ENCODE measurements around the gene ACY1.

Gene ACY1

DNA sequence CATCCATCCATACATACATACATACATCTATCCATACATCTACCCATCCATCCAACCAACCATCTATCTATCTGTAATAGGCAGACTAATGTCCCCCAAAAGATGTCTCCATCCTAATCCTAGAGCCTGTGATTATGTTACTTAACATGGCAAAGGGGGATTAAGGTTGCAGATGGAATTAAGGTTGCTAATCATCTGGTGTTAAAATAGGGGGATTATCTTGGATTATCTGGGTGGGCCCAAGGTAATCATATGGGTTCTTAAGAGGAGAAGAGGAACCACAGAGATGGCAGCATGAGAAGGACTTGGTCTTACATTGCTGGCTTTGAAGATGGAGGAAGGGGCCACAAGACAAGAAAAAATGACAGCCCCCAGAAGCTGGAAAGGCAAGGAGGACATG, 27.1 kb downstream of the ACY1 start:
- DNase-seq: no peak

DNA sequence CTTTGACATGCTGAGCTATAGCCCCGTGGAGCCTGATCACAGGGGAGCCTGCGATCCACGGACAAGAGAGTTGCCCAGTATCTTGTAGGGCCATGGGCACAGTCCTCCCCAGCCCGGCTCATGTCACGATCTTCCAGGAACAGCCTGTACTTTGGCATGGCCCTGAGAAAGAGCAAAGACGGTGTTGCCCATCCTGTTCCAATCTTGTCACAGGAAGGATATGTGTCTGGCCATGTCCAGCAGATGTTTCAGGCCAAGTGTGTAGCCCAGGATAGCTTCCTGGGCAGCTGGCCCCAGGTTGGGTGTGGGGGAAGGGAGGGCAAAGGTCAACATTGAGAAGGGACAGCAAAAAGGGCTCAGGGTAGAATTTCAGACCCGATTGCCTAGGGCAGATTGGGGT, 29.4 kb downstream of the ACY1 start:
- DNase-seq: no peak

DNA sequence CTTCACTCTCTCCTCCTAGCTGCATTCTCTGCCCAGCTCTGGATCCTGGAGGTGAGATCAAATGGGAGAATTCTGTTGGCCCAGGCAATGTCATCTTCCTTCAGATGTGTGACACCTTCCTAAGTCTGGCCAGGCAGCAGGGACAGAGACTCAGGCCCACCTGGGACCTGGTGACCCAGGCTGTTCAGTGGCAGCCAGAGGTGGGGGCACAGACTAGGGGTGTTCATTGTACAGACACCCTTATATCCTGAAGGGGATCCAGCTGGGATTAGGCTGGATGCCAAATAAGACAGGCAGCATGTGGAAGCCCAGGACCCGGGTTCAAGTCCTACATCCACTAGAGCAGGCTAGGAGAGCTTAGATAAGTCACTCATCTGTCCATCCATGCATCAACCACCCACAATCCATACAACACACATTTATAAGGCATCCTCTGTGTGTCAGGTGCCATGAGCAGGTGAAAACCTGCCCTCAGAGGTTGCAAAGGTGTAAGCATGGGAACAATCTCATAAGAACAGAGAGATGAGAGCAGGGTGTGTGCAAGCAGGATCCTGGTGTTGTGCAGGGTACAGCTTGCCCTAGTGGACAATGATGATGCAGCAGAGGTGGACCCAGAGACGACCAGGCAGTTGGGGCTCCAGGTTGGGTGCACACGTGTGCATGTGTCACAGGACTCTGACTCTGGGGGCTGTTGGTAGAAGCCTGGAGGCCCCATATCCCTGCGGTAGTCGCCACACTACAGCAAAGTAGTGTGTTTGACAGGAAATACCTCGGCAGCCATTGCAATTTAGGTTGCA, 30.7 kb downstream of the ACY1 start:
- DNase-seq: no peak

DNA sequence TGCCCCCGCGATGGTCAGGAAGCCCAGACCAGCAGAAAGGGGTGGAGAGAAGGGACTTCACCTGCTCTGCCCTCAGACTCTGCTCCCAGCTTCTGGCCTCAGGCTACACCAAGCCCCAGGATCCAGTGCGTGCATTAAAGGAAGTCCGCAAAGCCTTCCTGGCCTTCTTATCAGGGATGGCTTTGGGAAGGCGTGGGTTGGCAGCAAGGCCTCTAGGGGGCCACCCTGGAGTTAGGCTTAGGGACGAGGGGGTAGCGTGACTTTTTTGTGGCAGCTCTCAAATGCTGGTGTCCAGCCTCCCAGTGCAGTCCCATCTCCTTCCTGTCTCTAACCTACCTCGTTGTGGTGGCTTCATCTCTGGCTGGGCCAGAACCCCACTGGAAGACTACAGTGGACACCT, 31.3 kb downstream of the ACY1 start:
- no peak for DNase-seq

DNA sequence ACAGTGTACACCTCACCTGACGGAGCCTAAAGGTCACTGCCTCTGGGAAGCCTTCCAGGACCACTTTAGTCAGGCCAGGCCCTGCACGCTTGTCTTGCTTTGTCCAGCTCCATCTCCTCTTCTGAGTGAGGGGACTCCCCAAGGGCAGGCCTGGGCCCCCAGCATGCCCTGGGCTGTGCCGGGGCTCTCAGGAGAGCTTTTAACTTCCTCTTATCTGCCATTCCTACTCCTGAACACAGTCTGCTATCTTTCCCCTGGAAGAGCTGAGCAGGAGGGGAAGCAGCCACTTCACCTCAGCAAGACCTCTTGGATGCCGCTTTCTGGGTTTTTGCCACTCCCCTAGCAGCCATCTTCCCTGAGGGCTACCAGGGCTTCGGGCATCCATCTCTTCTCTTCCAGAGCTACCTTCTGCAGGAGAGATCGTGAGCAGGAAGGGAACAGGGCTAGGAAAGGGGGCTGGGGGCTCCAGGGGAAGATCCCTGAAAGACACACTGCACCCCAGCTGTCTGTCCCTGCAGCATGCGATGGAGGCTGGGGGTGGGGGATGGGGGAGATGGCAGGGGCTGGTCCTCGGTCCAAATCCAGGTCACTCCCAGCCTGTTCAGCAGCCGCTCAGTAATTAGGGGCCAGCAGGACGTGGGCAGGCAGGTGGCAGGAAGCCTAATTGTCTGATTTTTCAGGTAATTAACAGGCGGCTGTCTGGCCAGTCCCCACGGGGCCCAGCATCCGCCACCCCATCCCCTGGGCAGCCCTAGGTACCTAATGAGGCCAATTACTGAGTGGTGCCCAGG, 32.3 kb downstream of the ACY1 start:
- DNase-seq: no peak

DNA sequence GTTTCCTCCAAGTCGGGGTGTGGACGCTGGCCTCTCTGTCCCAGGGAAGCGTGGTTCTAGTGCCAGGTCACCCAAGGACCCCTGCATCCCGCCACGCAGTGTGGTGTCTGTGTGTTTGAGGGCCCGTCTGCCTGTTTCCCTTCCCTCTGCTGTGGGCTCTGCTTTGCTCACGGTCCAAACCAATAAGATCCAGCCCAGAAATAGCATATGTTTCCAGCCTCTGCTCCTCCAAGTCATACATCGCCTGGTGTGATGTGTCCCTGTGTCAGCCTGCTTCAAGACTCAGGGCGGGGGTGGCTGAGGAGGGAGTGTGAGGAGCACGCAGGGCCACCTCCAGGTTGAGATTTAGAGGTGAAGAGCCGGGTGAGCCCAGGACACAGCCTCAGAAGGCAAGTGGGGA, 34.3 kb downstream of the ACY1 start:
- no peak for DNase-seq

DNA sequence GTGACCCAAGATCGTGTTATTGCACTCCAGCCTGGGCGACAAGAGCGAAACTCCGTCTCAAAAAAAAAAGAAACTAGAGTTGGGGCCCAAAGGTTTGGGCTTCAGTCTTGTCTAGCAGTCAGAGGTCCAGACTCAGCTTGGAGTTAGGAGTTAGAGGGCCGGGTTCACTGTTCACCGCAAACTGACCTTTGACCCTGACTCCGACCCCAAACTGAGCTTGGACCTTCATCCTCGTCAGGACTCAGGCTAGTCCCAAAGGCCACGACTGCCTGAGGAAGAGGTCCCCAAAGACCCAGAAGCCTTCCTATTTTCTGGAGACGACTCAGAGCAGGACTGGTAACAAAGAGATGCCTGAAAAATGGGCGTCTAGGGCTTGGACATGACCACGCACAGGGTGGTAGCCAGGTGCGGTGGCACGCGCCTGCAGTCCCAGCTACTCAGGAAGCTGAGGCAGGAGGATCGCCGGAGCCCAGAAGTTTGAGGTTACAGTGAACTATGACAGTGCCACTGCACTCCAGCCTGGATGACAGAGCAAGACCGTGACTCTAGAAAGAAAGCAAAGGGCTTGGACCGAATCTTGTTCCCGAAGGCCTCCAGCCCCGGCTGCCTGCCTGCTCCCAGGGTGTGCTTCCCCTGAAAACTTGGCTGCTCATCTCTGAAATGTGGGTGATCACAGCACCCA, 35.1 kb downstream of the ACY1 start:
- DNase-seq: no peak

DNA sequence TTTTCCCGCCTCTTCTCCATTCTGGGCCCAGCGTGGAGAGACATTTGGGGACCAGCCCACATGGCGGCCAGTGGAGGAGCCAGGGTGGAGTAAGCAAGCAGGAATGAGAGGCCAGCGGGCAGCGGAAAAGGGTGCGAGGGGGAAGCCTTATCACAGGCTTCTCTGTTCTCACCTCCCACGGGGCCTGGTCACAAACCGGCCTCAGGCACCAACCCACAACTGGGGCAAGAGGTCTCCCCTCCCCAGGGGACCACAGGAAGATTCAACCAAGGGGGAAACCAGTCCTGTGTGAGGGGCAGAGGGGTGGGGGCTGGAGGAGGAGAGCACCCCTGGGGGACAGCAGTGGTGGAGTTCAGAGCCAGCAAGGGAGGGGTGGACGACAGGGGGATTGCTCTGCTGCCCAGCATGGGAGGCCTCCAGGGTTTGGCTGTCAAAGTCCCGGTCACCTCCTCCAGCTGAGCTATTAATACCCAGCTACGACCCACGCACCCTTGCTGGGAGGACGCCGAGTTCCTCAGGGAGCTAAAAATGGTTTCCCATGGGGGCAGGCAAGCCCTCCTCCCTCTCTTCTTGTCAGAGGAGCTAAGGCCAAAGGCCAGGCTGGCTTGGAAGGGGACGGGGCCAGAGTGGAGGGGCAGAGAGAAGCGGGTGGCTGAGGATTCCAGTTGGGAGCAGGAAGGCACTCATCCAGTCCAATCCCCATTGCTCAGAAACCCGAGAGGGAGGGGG, 36.2 kb downstream of the ACY1 start:
- DNase-seq: no peak

DNA sequence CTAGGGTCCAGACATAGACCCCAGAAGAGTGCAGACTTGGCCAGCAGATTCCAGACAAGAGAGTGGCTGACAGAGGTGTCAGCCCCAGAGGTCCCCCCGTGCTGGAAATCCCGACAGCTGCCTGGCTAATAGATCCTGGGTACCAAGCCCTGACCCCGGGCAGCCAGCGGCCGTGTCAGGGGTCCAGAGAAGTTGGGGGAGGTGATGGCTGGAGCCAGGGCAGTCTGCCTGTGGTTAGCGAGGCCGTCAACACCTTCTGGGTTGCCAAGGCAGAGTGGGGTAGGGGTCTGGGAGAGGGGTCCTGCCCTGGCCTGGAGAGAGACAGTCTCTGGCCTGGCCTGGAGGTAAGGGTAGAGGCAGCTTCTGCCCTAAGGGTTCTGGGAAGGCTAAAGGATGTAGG, 37.5 kb downstream of the ACY1 start:
- DNase-seq: no peak

DNA sequence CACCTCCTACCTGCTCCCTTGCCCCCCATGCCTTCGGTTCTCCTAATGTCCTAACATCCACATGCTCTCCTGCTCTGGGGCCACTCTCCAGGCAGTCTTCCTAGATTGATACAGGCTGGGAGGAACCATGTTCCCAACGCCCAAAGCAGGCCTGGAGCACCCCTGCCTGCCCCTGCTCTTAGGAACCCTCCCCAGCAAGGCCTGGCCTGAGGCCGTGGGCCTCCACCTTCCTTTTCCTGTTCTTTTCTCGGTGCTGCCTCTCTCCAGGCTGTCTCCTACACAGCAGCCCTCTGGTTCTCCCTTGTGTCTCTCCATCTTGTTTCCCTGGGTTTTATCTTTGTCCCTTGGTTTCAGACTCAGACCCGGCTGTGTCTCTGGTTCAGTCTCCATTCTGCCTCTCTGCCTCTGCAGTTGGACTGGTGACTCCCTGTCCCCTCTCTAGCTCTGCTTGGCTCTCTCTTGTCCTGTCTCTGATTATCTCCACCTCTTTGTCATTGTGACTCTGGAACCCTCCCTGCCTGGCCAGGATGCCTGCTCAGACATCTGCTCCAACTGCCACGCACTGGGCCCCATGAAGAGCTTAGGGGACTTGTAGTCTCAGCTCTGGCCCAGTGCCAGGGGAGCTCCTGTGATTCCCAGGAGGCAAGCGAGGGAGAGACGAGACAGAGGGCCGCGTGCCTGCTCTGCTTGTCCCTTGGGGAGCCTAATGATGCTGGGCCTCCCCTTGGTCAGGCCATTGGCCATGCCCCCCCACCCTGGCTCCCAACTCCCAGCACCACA, 38.3 kb downstream of the ACY1 start:
- DNase-seq: no peak

DNA sequence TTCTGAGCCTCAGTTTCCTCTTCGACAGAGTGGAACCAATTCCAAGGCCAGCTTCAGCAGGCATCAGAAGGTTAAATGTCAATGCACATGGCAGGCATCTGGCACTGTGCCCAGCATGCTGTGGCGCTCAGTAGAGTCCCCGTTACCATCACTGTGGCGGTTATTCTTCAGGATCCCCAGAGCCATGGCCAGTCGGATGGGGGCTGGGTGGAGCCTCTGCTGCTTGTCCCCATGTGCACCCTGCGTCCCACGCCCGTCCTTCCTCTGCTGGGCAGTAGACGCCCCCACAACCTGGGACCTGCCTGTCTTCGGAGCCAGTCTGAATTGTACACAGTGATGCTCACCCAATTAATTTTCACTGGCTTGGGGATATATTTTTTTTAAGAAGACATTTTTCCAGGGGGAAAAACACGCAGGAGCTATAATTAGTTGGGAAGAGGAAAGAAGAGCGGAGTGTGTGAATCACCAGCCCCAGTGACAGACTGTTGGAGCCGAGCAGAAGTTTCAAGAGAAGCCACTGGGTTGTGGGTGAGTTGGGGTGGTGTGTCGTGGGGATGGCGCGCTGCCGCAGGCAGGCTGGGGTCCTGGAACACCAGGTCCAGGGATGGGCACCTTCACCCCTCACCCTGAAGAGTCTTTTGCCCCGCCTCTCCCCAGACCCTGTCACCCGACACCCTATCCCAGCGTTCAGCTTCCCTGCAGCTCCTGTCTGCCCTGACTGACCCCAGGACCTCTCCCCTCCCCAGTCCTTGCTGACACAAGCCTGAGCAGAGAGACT, 39.2 kb downstream of the ACY1 start:
- no peak for DNase-seq

DNA sequence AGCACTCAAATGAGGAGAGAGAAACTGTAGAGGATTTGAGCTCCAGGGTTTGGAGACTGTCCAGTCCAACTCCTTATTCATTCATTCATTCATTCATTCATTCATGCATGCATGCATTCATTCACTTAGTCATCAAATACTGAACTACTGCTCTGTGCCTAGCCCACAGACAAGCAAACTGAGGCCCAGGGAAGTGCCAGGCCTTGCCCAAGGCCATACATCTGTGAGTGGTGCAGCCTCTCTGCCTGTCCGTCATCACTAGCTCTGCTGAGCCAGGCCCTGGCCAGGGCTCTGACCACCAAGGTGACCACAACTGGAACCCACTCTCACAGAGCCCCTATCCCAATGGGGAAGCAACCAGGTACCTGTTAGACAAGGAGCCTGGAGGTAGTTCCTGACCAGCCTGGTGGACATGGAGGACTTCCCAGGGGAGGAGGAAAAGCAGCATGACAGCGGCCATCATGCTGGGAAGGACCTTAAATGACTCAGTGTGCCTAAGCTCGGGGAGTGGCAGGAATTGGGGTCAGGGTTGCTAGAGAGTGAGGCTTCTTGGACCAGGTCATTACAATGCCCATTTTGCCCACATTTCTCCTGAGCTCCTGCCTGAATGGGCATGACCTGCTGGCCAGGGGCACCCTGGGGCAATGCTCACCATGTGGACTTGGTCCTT, 39.9 kb downstream of the ACY1 start:
- DNase-seq: no peak

DNA sequence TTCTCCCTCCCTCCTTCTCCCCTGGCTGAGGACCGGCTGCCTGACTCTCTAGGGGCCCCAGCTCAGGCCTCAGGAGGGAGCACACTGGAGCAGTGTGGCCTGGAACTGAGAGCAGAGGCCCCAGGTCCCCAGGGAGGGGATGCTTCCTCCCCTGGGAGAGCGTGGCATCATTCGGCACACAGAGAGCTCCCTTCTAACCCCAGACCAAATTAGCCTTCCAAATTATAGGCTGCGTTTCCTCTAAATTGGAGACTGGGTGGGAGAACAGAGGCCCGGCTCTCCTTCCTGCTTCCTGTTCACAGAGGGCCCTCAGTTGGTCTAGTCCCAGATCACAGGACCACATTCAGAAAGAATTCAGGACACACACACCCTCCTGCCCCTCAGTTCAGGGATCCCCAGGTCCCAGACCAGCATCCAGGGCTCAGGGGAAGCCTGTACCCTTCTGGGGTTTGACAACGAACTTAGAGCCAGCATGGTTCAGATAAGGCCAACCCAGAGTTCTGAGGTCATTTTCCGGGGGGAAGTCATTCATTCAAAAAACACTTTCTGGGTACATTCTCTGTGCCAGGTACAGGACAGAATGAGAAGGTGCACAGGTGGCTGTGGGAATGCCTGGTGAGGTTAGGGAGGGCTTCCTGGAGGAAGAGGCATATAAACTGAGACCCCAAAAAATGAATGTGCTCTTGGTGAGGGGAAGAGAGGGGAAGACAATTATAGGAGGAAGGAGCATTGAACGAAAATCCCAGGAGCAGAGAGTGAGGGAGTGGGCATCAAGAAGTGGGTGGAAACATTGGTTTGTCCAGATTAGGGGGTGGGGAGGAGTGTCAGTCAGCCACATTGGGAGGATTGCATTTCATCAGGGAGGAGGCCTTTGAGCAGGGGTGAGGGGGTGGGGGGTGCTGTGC, 40.8 kb downstream of the ACY1 start:
- DNase-seq: no peak

DNA sequence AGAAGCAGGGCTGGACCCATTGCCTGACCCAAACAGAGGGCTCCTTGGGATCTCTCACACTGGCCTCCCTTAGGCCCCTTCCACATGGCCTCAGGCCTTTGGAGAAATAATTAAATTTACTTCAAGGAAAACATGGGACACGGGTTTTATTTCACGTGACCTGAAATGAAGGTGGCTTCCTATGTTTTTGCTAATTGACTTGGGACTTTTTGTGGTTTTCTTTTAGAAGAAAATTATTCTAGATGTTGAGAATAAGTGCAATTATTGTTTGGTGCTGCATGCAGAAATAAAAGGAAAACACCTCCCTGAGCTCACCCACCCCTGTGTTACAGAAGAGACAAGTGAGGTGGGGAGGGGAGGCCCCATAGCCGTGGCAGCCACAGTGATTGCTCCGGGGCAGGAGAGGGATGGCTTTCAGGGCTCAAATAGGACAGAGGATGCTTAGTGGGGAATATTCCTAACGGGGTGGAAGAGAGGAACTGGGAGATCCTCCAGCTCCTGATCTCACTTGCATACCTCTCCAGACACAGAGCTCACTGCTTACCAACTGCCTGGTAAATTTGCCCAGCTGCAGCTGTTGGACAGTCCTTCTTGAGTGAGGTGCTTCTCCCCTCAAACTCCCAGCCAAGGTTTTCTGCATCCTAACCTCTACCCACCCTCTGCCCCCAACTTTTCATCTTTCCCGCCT, 41.6 kb downstream of the ACY1 start:
- no peak for DNase-seq

DNA sequence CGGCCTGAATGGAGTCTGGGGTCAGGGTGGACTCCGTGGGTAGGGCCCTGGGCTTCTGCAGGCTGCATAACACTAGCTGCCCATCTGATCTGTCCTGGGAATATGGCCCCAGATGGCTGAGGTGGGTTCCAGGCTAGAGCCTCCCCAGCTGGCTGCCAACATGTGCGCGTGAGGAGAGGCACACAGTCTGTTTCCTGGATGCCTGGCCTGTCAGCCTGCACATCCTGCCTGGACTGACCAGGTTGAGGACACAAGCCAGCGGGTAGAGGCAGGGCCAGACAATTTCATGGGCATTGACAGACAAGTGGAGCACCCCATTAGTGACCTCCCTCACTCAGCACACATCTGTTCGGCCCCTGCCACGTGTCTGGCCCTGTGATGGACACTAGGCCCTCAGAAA, 42.1 kb downstream of the ACY1 start:
- DNase-seq: no peak

DNA sequence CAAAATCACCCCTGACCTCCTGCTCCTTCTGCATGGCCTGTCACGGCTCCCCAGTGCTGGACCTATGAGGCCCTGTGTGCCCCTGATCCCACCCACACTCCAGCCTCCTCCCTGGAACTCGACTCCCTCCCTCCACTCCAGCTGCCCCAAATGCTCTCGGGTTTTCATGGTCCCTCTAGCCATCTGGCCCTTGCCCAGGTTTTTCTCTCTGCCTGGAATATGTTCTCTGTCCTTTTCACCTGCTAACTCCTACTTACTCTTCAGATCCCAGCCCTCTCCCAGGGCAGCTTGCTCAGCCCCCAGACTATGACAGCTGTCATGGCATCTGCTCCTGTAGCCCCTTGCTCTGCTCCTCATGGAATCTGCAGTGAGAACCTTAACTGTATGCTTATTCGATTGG, 42.7 kb downstream of the ACY1 start:
- no peak for DNase-seq

DNA sequence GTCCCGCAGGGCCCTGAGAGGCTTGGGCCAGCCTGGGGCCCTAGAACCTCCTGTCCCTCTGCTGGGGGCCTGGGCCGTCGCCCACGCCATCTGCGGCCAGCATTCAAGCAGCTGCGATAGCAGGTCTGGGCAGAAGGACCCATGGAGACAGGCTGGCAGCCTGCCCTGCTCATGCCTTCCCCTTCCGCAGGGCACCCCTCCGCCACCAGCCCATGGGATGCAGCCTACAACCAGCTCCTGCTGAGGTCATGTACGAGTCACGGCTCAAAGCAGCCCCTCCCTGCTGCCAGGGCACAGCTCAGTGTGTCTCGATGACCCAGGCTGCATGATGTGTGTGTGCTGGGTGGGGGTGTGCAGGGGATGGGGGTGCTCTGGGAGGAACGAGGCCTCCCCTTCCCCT, 45.2 kb downstream of the ACY1 start:
- DNase-seq: no peak

DNA sequence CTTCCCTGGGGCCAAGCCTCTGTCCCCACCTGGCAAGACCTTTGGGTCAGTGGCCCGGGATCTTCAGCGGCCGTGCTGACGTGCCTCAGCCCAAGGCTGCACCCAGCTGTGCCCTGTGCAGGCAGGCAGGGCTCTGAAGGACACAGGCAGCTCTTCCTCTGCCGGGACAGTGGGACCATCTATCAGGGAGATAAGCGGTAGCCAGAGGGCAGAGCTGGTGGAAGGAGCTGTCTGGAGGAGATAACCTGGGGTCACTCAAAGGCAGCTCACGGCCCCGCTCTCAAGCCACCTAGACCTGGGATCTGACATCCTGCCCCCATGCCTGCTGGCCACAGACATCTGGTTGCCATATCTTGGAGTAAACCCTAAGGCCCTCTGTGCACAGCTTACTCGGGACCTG, 45.7 kb downstream of the ACY1 start:
- no peak for DNase-seq

DNA sequence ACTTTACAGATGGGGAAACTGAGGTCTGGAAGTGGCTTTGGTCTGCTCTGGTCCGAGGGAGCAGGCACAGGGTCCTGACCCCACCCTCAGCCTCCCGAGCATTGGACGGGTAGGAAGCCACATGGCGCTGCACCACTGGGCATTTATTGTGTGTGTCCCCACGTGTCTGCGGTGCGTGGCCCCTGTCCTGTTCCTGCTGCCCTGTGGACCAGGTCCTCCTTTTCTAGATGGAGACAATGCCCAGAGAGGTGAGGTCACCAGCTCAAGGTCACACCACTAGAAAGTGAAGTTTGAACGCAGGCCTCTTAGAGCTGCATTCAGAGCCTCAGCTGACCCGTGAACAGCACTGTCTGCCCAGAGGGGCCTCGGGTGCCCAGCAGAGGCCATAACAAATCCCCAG, 46.2 kb downstream of the ACY1 start:
- no peak for DNase-seq
